ENCODE measurements around the gene RGS9. TPM values are rescaled to one million over a fixed set of nuclear protein-coding genes. Genes with fewer than 3 reads are reported as not detected.

RGS9 gene
- total and polyA plus RNA-seq, 10 of the 15 experiments (the other 5 are each of a cell fraction or from before 2014, with no cell fraction given), result 1.1 to 10.6 (median 5.6) TPM

DNA sequence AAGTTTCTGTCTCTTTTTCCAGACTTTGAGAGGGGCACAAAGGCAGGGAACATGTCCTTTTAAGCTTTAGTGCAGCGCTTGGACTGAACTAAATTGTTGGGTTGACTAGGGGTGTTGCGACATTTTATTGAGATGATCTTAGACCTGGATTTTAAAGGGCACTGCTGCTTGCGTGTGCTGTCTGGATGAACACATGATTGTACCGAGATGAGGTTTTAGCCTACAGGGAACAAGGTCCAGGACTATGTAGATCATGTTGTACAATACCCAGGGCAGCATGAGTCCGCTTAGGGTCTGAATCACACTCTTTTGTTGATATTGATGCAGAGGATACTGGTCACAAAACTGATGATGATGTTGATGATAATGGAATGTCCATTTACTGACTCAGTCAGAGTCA is 5.2 kb upstream of the RGS9 start:
- Histone ChIP-seq H3K4me3 (no peak overlapping the region), H3K4me2 (ENCODE audit: control insufficient read depth, insufficient read depth) (no peak overlapping the region), H3K79me2 (ENCODE audit: control insufficient read depth, insufficient read depth, low read length) (no peaks in the 10 kb centered on the region), H3K27me3 (replicated peaks in 1 of 2; ENCODE audit: control insufficient read depth in 2 of 2, insufficient read depth in 2 of 2, low read length in 1 of 2) (no peaks in the 10 kb centered on the region), H4K20me1 (ENCODE audit: control insufficient read depth, insufficient read depth) (no peaks in the 10 kb centered on the region), H3K36me3 (ENCODE audit: control insufficient read depth in 2 of 2, insufficient read depth in 2 of 2, low read length in 1 of 2) (no peaks in the 10 kb centered on the region), H3K9ac (ENCODE audit: control insufficient read depth, insufficient read depth, low read length) (no peak overlapping the region), H2AFZ (ENCODE audit: control insufficient read depth, low read depth, low read length) (no peak overlapping the region), H3K9me3 (replicated peaks; ENCODE audit: control insufficient read depth, insufficient read depth, low read length) (no peaks in the 10 kb centered on the region), H3K4me1 (ENCODE audit: control insufficient read depth, insufficient read depth, low read length) (no peaks in the 10 kb centered on the region; the same call in 1 of the 2 replicates), H3K27ac (ENCODE audit: control insufficient read depth, insufficient read depth) (no peak overlapping the region)
- TF ChIP-seq SMARCA5 (IDR thresholded peaks at IDR 0.05), result no peak
- no peak for TF ChIP-seq KDM1A (IDR thresholded peaks at IDR 0.05; ENCODE audit: borderline replicate concordance)
- TF ChIP-seq, protein P1, sequence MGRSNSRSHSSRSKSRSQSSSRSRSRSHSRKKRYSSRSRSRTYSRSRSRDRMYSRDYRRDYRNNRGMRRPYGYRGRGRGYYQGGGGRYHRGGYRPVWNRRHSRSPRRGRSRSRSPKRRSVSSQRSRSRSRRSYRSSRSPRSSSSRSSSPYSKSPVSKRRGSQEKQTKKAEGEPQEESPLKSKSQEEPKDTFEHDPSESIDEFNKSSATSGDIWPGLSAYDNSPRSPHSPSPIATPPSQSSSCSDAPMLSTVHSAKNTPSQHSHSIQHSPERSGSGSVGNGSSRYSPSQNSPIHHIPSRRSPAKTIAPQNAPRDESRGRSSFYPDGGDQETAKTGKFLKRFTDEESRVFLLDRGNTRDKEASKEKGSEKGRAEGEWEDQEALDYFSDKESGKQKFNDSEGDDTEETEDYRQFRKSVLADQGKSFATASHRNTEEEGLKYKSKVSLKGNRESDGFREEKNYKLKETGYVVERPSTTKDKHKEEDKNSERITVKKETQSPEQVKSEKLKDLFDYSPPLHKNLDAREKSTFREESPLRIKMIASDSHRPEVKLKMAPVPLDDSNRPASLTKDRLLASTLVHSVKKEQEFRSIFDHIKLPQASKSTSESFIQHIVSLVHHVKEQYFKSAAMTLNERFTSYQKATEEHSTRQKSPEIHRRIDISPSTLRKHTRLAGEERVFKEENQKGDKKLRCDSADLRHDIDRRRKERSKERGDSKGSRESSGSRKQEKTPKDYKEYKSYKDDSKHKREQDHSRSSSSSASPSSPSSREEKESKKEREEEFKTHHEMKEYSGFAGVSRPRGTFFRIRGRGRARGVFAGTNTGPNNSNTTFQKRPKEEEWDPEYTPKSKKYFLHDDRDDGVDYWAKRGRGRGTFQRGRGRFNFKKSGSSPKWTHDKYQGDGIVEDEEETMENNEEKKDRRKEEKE (IDR thresholded peaks at IDR 0.05), result no peak
- TF ChIP-seq, protein P2, sequence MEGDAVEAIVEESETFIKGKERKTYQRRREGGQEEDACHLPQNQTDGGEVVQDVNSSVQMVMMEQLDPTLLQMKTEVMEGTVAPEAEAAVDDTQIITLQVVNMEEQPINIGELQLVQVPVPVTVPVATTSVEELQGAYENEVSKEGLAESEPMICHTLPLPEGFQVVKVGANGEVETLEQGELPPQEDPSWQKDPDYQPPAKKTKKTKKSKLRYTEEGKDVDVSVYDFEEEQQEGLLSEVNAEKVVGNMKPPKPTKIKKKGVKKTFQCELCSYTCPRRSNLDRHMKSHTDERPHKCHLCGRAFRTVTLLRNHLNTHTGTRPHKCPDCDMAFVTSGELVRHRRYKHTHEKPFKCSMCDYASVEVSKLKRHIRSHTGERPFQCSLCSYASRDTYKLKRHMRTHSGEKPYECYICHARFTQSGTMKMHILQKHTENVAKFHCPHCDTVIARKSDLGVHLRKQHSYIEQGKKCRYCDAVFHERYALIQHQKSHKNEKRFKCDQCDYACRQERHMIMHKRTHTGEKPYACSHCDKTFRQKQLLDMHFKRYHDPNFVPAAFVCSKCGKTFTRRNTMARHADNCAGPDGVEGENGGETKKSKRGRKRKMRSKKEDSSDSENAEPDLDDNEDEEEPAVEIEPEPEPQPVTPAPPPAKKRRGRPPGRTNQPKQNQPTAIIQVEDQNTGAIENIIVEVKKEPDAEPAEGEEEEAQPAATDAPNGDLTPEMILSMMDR (IDR thresholded peaks at IDR 0.05 in 2 of 3, conservative IDR thresholded peaks at IDR 0.05 in 1 of 3; ENCODE audit: control insufficient read depth in 2 of 3, extremely low read depth in 1 of 3, insufficient read depth in 1 of 3, low read depth in 3 of 3, low read length in 3 of 3), result no peak
- TF ChIP-seq RAD51 (IDR thresholded peaks at IDR 0.05), result no peak
- no peak for TF ChIP-seq GATAD2B (conservative IDR thresholded peaks at IDR 0.05; ENCODE audit: low read depth)
- TF ChIP-seq CBX3 (IDR thresholded peaks at IDR 0.05; ENCODE audit: borderline replicate concordance, low read depth), result no peak
- no peak for TF ChIP-seq POLR2AphosphoS2 (IDR thresholded peaks at IDR 0.05; ENCODE audit: low read depth, low read length)
- TF ChIP-seq TCF7 (IDR thresholded peaks at IDR 0.05; ENCODE audit: borderline replicate concordance), result no peak
- WGBS (ENCODE audit: insufficient coverage, insufficient replicate concordance, low lambda C conversion rate, missing lambda C conversion rate), result 80% methylated on average over 5 of the region's 5 CpGs
- CTCF ChIA-PET, result no interaction called here
- DNase-seq (ENCODE audit: low read depth, low spot score) (no peak), FAIRE-seq (no peak), ATAC-seq (no peak)
- SMC1A ChIA-PET (ENCODE audit: uncharacterized antibody, unreplicated experiment), result no interaction called here
- in situ Hi-C loops (cut with MboI), result no loop called here
- RAD21 ChIA-PET (ENCODE audit: unreplicated experiment), result no interaction called here
- no TSS peak for BruUV-seq (replicated peaks)
- intact Hi-C loops (cut with micrococcal nuclease; ENCODE audit: unreplicated experiment), result no loop called here
- POLR2A ChIA-PET, result no interaction called here

Measured in GM12878 (cell line).